ENCODE results near the gene CILP.

The CILP gene

DNA sequence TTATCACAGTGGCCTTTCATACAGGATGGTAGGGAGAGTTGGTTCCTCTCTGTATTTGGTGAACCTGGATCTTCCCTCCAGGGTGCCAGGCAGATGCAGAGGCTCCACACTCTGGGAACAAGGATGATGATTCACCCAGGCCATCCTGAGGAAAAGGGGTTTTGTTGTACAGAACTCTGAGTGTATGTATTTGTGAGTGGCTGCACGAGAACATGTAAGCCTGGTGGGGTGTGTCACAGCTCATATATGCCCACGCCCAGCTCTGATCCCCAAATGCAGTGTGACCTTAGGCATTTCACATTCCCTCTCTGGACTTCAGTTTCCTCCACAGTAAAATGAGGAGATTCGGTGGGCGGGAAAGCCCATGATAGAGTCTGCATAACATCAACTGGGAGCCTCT, 11.6 kb upstream of the CILP start:
- DNase-seq (ENCODE audit: low read depth, low spot score) = no peak

GRCh38 chr15:65221697-65222096, 10.4 kb upstream of the CILP start:
- no peak for DNase-seq (ENCODE audit: low read depth, low spot score)

GRCh38 chr15:65219137-65219536, 7.9 kb upstream of the CILP start:
- no peak for DNase-seq (ENCODE audit: low read depth, low spot score)

- DNase-seq (ENCODE audit: low read depth, low spot score) = no peak
Measured at GRCh38 chr15:65217526-65218482, 6.5 kb upstream of the CILP start.

GRCh38 chr15:65215496-65215895, 4.2 kb upstream of the CILP start:
- no peak for DNase-seq (ENCODE audit: low read depth, low spot score)

- DNase-seq (ENCODE audit: low read depth, low spot score) = no peak
Measured at GRCh38 chr15:65214010-65214409, 2.7 kb upstream of the CILP start.

- no peak for DNase-seq (ENCODE audit: low read depth, low spot score)
Measured at GRCh38 chr15:65213241-65213640, 2.0 kb upstream of the CILP start.

DNA sequence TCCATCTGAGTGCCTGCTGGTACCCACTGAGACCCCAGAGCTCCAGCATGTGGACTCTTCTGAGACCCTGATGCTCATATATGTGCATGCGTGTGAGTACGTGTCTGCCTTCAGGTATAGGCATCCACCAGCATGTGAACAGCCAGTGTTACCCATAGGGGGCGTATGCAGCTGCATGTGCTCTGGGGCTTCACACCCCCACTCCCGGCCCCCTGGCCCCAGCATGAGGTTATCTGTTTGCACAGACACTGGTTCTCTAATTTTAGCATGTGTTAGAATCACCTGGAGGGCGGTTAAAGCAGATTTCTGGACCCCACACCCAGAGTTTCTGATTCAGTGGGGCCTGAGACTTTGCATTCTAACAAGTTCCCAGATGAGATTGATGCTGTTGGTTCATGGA, 824 bp upstream of the CILP start:
- DNase-seq (ENCODE audit: low read depth, low spot score) = no peak

DNA sequence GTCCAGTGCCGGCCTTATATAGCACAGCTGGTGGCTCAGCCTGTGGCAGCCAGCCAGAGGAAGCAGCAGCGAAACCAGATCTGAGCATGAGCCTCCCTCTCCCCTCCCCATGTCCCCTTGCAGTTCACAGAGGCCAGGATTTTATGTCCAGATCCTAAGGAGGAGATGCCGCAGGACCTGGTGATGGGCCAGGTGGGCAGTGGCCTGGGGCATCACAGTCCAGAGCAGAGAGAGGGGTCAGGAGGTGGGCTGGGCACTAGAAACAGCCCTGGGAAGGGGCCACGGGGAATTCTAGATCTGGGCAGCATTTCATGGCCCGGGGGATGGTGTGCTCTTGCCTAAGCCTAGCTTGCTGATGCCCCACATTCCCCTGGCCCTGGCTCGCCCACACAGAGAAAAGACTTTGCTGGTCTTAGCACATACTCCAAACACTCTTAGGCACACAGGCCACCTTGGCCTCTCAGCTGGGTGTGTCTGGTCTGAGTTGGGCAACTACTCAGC, 259 bp upstream of the CILP start:
- DNase-seq (ENCODE audit: low read depth, low spot score) = peak; percentile 56

- DNase-seq (ENCODE audit: low read depth, low spot score) = no peak
Measured at GRCh38 chr15:65209701-65210643, 1.3 kb downstream of the CILP start.

GRCh38 chr15:65208647-65209046, 2.6 kb downstream of the CILP start:
- no peak for DNase-seq (ENCODE audit: low read depth, low spot score)

GRCh38 chr15:65207280-65207840, 3.9 kb downstream of the CILP start:
- DNase-seq (ENCODE audit: low read depth, low spot score) = no peak

DNA sequence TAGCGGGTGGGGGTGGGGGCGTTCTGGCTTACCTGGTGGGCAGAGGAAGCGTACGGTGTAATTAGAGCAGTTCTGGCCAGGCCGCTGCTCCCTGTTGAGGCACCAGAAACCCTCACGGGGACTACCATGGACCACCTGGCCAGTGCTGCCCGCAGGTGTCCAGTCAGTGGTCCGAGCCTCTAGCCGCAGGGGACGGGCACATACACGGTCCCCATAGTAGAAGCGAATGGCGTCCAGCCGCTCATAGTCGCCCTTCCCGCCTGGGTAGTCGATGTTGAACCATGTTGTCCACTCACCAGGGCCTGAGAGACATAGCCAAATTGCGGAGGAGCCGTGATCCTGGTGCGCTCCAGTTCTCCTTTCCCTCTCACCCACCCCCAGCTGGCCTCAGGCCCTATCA, 4.5 kb downstream of the CILP start:
- DNase-seq (ENCODE audit: low read depth, low spot score) = no peak

- DNase-seq (ENCODE audit: low read depth, low spot score) = no peak
Measured at GRCh38 chr15:65204931-65205660, 6.2 kb downstream of the CILP start.

DNA sequence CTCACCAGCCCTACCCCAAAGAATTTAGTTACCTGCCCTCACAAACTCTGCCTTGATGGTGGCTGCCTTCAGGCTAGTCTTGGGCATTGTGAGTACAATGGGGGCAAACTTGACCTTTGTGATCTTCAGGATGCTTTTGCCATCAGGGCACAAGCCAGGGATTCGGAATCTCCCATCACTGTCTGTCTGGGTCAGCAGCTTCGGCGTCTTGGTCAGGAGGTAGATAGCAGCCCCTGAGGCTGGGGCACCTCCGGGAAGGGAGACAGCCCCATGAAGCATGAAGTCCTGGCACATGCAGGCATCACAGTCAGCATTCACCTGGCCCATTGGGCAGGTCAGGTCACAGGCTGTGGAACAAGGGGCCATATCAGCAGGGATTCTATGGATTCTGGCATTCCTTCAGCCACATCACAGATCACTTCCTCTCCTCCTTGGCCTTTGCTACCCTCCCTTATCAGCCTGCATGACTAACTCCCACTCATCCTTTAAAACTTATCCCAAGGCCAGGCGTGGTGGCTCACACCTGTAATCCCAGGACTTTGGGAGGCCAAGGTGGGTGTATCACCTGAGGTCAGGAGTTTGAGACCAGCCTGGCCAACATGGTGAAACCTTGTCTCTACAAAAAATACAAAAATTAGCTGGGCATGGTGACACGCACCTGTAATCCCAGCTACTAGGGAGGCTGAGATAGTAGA, 6.9 kb downstream of the CILP start:
- no peak for DNase-seq (ENCODE audit: low read depth, low spot score)

DNA sequence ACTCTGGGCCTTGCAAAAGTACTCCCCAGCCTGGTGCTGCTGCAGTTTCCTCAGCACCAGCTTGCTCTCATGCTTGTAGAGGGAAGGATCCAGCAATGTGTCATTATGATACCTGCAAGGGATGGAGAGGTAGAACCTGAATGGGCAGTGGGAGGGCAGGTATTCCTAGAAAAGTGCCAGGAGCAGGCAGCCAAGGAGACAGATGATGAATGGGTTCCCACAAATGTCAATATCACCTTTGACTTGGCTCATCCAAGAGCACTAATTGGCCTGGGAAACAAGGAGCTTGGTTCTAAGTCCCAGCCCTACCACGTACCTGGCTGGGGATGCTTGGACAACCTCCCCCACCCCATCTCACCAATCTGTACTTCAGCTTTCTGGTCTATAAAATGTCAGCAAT, 9.4 kb downstream of the CILP start:
- DNase-seq (ENCODE audit: low read depth, low spot score) = no peak

DNA sequence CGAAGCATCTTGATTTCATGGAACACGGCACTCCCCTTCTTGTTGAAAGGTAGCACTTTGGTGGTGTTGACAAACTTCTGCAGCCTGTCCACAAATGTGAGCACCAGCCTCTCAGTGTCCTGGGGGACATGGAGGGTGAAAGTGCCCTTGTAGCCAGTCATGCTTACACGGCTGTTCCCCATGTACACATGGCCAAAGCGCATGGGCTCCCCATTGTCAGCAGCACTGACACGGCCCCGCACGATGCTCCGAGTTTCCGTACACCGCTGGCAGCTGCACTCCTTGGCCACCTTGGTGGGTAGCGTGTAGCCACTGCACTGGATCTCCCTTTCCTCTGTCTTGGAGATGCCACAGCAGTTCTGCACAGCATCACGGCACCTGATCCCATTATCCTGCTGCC, 12.7 kb downstream of the CILP start:
- DNase-seq (ENCODE audit: low read depth, low spot score) = no peak

DNA sequence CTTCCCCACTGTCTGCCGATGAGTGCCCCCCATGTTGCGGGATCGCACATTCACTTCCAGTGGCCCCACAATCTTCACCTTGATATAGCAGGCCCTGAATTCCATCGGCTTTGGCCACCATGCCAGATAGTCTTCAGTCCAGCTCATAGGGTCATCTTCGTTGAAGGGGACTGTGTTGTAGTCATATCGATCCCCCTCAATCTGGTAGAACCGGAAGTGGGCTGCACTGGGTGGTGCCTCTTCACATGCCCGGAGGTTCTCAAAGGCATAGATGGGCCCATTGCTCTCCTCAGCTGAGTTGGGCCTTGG, 14.0 kb downstream of the CILP start:
- no peak for DNase-seq (ENCODE audit: low read depth, low spot score)

- no peak for DNase-seq (ENCODE audit: low read depth, low spot score)
Measured at GRCh38 chr15:65196637-65197336, 14.5 kb downstream of the CILP start.

DNA sequence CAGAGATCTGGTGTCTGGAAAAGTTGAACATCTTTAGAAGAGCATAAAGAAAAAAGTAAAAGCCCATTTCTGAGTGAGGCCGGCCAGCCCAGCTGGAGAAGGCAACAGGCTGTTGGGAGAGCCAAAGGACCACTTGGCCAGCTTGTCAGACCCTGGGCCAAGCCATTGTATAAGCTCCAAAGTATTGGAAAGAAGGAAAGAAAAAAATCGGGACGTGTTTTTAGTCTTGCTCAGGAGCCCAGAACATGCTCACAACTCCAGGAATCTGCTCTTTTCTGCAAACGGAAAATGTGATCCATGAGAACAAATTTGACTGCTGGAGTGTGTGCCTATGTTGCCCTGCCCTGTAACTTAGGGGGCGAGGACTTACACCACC, 15.7 kb downstream of the CILP start:
- no peak for DNase-seq (ENCODE audit: low read depth, low spot score)

Data from brain pericyte (primary cell).